HCT116 (cell line): ENCODE measurements around the gene PLBD2. TPM values are rescaled to one million over a fixed set of nuclear protein-coding genes. Genes with fewer than 3 reads are reported as not detected.

Source experiments
- ATAC-seq: fragments of 200-7000 bp; cut with Tn5 transposase; 2 replicates; pipeline ENCODE4 v1.9.1; 2020; ENCODE audit warnings: mild to moderate bottlenecking, moderate library complexity
- BruUV-seq: library from RNA; stranded (reverse); fragments of 400-500 nt; replicated peaks from 2 replicates; lab custom pipeline; 2021; lab: Mats Ljungman, UMichigan
- CTCF ChIA-PET: fragments of 300-600 bp; sonication (Branson Sonifier 250); formaldehyde crosslinking; loops from one replicate; lab custom pipeline; 2021; ENCODE audit warnings: antibody characterized with exemption; lab: Charles Lee
- POLR2A ChIA-PET: fragments of 300-600, 350-600 bp; sonication (Branson Sonifier 250); formaldehyde crosslinking; loops from one replicate; lab custom pipeline; 2021; ENCODE audit warnings: antibody characterized with exemption; lab: Charles Lee
- RAD21 ChIA-PET, 2 experiments: fragments of 300-600 bp; sonication (Branson Sonifier 250); formaldehyde crosslinking; loops; one replicate each; lab custom pipeline; 2023; ENCODE audit warnings: low total read pairs in 2 of 2; ENCODE audit not compliant: uncharacterized antibody in 2 of 2, unreplicated experiment in 2 of 2, low non-redundant PET in 1 of 2; lab: Charles Lee
- DNase-seq: peaks from one replicate; pipeline ENCODE4 v3.0.0-alpha.2; 2010; ENCODE audit warnings: low read depth, low spot score
- H2AFZ ChIP-seq: fragments of 200-600 bp; shearing (Covaris generic), sonication (generic); 2 replicates; pipeline ENCODE4 v1.6.1; 2017; ENCODE audit warnings: low read depth, mixed run types, mixed read lengths, antibody characterized with exemption, low read length; ENCODE audit not compliant: poor library complexity, severe bottlenecking
- H3K27ac ChIP-seq: 2 replicates; pipeline ENCODE4 v1.5.1; 2012; ENCODE audit warnings: low read depth, low read length
- H3K27me3 ChIP-seq: fragments of 200-600 bp; sonication (generic); 2 replicates; pipeline ENCODE4 v1.6.1; 2016; ENCODE audit warnings: mixed run types, low read length, mixed read lengths; ENCODE audit not compliant: insufficient read depth
- H3K36me3 ChIP-seq, 2 experiments: fragments of 200-500 bp in 1 of 2; fragments of 200-600 bp in 1 of 2; sonication (Bioruptor generic) in 1 of 2; sonication (generic) in 1 of 2; 2 replicates each; pipeline versions ENCODE4 v1.5.1 to v1.6.1; 2014 to 2016; ENCODE audit warnings: low read length in 2 of 2, inconsistent platforms in 1 of 2, mixed read lengths in 1 of 2, mixed run types in 1 of 2; ENCODE audit not compliant: insufficient read depth in 2 of 2, control insufficient read depth in 1 of 2
- H3K4me1 ChIP-seq, 2 experiments: fragments of 200-600 bp in 1 of 2; sonication (generic) in 1 of 2; 2 replicates each; pipeline versions ENCODE4 v1.5.1 to v1.6.1; 2012 to 2017; ENCODE audit warnings: low read length in 2 of 2, inconsistent platforms in 1 of 2, mild to moderate bottlenecking in 1 of 2, mixed read lengths in 1 of 2, mixed run types in 1 of 2, moderate library complexity in 1 of 2; ENCODE audit not compliant: insufficient read depth in 2 of 2, control insufficient read depth in 1 of 2
- H3K4me2 ChIP-seq: fragments of 200-600 bp; sonication (generic); 2 replicates; pipeline ENCODE4 v1.6.1; 2017; ENCODE audit warnings: mixed run types, low read length, mixed read lengths
- H3K4me3 ChIP-seq, 2 experiments: fragments of 200-600 bp in 1 of 2; sonication (generic) in 1 of 2; replicated peaks in 1 of 2; 2 replicates each; pipeline ENCODE4 v1.5.1; 2011 to 2016; ENCODE audit warnings: low read length in 2 of 2, control low read depth in 1 of 2, low read depth in 1 of 2, mild to moderate bottlenecking in 1 of 2, mixed read lengths in 1 of 2, mixed run types in 1 of 2
- H3K79me2 ChIP-seq: fragments of 200-600 bp; sonication (generic); 2 replicates; pipeline ENCODE4 v1.6.1; 2017; ENCODE audit warnings: mild to moderate bottlenecking, mixed run types, low read length, moderate library complexity, mixed read lengths; ENCODE audit not compliant: insufficient read depth
- H3K9ac ChIP-seq: fragments of 200-600 bp; sonication (generic); 2 replicates; pipeline ENCODE4 v1.6.1; 2016; ENCODE audit warnings: low read length, mixed read lengths
- H3K9me2 ChIP-seq: fragments of 200-600 bp; sonication (generic), shearing (Covaris generic); 2 replicates; pipeline ENCODE4 v1.6.1; 2017; ENCODE audit warnings: mixed run types, mild to moderate bottlenecking, moderate library complexity; ENCODE audit not compliant: insufficient read depth
- H3K9me3 ChIP-seq, 2 experiments: fragments of 200-500 bp in 1 of 2; fragments of 200-600 bp in 1 of 2; sonication (Bioruptor generic) in 1 of 2; sonication (generic) in 1 of 2; 2 replicates each; pipeline ENCODE4 v1.6.1; 2014 to 2017; ENCODE audit warnings: low read length in 2 of 2, mixed read lengths in 2 of 2, inconsistent platforms in 1 of 2, low read depth in 1 of 2, mild to moderate bottlenecking in 1 of 2, mixed run types in 1 of 2, moderate library complexity in 1 of 2; ENCODE audit not compliant: control insufficient read depth in 1 of 2, insufficient read depth in 1 of 2
- H4K20me1 ChIP-seq: fragments of 200-600 bp; sonication (generic), shearing (Covaris generic); 2 replicates; pipeline ENCODE4 v1.6.1; 2017; ENCODE audit warnings: mixed run types, mild to moderate bottlenecking, moderate library complexity; ENCODE audit not compliant: insufficient read depth
- CBX3 ChIP-seq: IDR thresholded peaks from 2 replicates; pipeline ENCODE4 v1.6.1; 2012; ENCODE audit warnings: low read depth
- CEBPB ChIP-seq: IDR thresholded peaks from 2 replicates; pipeline ENCODE4 v1.6.1; 2012; ENCODE audit warnings: low read depth
- EGR1 ChIP-seq: IDR thresholded peaks from 2 replicates; pipeline ENCODE4 v1.6.1; 2012; ENCODE audit warnings: low read depth
- ELF1 ChIP-seq: IDR thresholded peaks from 2 replicates; pipeline ENCODE4 v1.6.1; 2012; ENCODE audit warnings: low read depth, borderline replicate concordance
- EZH2phosphoT487 ChIP-seq: fragments of 200-600 bp; IDR thresholded peaks from 2 replicates; pipeline ENCODE4 v1.6.1; 2018; ENCODE audit warnings: antibody characterized with exemption, borderline replicate concordance
- FOSL1 ChIP-seq: IDR thresholded peaks from 2 replicates; pipeline ENCODE4 v1.6.1; 2012; ENCODE audit warnings: low read depth
- JUND ChIP-seq: IDR thresholded peaks from 2 replicates; pipeline ENCODE4 v1.6.1; 2012
- POLR2AphosphoS5 ChIP-seq: IDR thresholded peaks from 2 replicates; pipeline ENCODE4 v1.6.1; 2011; ENCODE audit warnings: mild to moderate bottlenecking, low read depth, low read length, moderate library complexity
- SIN3A ChIP-seq: IDR thresholded peaks from 2 replicates; pipeline ENCODE4 v1.6.1; 2012; ENCODE audit warnings: low read depth
- SP1 ChIP-seq: IDR thresholded peaks from 2 replicates; pipeline ENCODE4 v1.6.1; 2012; ENCODE audit warnings: low read depth
- SRF ChIP-seq: IDR thresholded peaks from 2 replicates; pipeline ENCODE4 v1.6.1; 2012; ENCODE audit warnings: low read depth
- YY1 ChIP-seq: IDR thresholded peaks from 2 replicates; pipeline ENCODE4 v1.6.1; 2011; ENCODE audit warnings: low read length, low read depth, moderate library complexity, mild to moderate bottlenecking; ENCODE audit not compliant: insufficient replicate concordance; ENCODE audit errors: extremely low read depth
- ZFX ChIP-seq: fragments of 450-650 bp; IDR thresholded peaks from 2 replicates; pipeline ENCODE4 v1.6.1; 2017
- ZNF274 ChIP-seq: fragments of 200-500 bp; sonication (Bioruptor generic); IDR thresholded peaks from 2 replicates; pipeline ENCODE4 v1.6.1; 2014; ENCODE audit warnings: mild to moderate bottlenecking, low read depth, low read length, inconsistent platforms
- intact Hi-C: fragments of 100-400 bp; cut with micrococcal nuclease; formaldehyde crosslinking; loops from 2 replicates; pipeline ENCODE4 v1.10.0; 2022
- total RNA-seq: library from RNA; stranded (reverse); gene quantifications from one replicate; pipeline ENCODE4 v1.2.1, GENCODE V29; 2021; ENCODE audit not compliant: unreplicated experiment
- TF ChIP-seq, protein P1 (sequence below): IDR thresholded peaks from 2 replicates; pipeline ENCODE4 v1.6.1; 2012; ENCODE audit warnings: low read depth
- TF ChIP-seq, protein P2 (sequence below), 3 experiments: fragments of 200-600 bp in 1 of 3; sonication (generic) in 1 of 3; IDR thresholded peaks in 2 of 3; conservative IDR thresholded peaks in 1 of 3; 2 replicates each; pipeline ENCODE4 v1.5.1; 2012 to 2017; ENCODE audit warnings: low read depth in 2 of 3, low read length in 2 of 3, antibody characterized with exemption in 1 of 3, borderline replicate concordance in 1 of 3, control low read depth in 1 of 3, mild to moderate bottlenecking in 1 of 3, mixed read lengths in 1 of 3, mixed run types in 1 of 3, moderate library complexity in 1 of 3; ENCODE audit not compliant: insufficient read depth in 1 of 3
- TF ChIP-seq, protein P3 (sequence below): IDR thresholded peaks from 2 replicates; pipeline ENCODE4 v1.6.1; 2012
- TF ChIP-seq, protein P4 (sequence below): IDR thresholded peaks from 2 replicates; pipeline ENCODE4 v1.6.1; 2011; ENCODE audit warnings: mild to moderate bottlenecking, low read length, moderate library complexity; ENCODE audit not compliant: insufficient replicate concordance; ENCODE audit errors: extremely low read depth
- TF ChIP-seq, protein P5 (sequence below): IDR thresholded peaks from 2 replicates; pipeline ENCODE4 v1.6.1; 2012

The PLBD2 gene
- total RNA-seq, 1 experiment from 2014 or later = 45.0 TPM

DNA sequence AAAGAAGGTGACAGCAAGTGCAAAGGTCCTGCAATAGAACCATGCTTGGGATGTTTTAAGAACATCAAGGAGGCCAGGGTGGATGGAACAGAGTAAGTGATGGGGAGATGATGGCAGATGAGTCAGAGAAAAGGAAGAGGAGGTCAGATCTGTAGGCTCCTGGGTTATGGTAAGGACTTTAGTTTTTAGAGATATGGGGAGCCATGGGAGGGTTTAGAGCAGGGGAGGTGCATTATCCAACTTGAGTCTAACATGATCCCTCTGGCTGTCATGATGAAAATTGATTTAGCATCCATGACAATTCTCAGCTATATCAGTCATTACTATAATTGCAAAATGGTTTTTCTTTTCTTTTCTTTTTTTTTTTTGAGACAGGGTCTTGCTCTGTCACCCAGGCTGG lies 7.3 kb upstream of the PLBD2 start:
- no peaks in the 10 kb centered on the region for H3K4me1 ChIP-seq
- H3K4me2 ChIP-seq = no peak overlapping the region
- ATAC-seq = no peak
- DNase-seq = no peak
- no peak overlapping the region for H3K4me3 ChIP-seq
- H3K27ac ChIP-seq = no peak overlapping the region
- BruUV-seq = no TSS peak
- ChIA-PET CTCF (interaction anchor here (0.6 kb wide), 1 partner anchor 20 kb away, joined by 3 read pairs; no protein-coding TSS in a partner anchor), POLR2A (interaction anchor here (1.2 kb wide), 1 partner anchor 16 kb away, joined by 3 read pairs; the partner anchor contains the start of gene SLC8B1), RAD21 (no interaction called here)
- intact Hi-C loops = no loop called here
- no peak for TF ChIP-seq ZNF274
- no peak for TF ChIP-seq SRF
- no peak for TF ChIP-seq ZFX
- TF ChIP-seq, protein P1, sequence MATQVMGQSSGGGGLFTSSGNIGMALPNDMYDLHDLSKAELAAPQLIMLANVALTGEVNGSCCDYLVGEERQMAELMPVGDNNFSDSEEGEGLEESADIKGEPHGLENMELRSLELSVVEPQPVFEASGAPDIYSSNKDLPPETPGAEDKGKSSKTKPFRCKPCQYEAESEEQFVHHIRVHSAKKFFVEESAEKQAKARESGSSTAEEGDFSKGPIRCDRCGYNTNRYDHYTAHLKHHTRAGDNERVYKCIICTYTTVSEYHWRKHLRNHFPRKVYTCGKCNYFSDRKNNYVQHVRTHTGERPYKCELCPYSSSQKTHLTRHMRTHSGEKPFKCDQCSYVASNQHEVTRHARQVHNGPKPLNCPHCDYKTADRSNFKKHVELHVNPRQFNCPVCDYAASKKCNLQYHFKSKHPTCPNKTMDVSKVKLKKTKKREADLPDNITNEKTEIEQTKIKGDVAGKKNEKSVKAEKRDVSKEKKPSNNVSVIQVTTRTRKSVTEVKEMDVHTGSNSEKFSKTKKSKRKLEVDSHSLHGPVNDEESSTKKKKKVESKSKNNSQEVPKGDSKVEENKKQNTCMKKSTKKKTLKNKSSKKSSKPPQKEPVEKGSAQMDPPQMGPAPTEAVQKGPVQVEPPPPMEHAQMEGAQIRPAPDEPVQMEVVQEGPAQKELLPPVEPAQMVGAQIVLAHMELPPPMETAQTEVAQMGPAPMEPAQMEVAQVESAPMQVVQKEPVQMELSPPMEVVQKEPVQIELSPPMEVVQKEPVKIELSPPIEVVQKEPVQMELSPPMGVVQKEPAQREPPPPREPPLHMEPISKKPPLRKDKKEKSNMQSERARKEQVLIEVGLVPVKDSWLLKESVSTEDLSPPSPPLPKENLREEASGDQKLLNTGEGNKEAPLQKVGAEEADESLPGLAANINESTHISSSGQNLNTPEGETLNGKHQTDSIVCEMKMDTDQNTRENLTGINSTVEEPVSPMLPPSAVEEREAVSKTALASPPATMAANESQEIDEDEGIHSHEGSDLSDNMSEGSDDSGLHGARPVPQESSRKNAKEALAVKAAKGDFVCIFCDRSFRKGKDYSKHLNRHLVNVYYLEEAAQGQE = no peak
- no peak for TF ChIP-seq CBX3
- no peak for TF ChIP-seq SIN3A
- TF ChIP-seq ELF1 = no peak
- TF ChIP-seq, protein P2, sequence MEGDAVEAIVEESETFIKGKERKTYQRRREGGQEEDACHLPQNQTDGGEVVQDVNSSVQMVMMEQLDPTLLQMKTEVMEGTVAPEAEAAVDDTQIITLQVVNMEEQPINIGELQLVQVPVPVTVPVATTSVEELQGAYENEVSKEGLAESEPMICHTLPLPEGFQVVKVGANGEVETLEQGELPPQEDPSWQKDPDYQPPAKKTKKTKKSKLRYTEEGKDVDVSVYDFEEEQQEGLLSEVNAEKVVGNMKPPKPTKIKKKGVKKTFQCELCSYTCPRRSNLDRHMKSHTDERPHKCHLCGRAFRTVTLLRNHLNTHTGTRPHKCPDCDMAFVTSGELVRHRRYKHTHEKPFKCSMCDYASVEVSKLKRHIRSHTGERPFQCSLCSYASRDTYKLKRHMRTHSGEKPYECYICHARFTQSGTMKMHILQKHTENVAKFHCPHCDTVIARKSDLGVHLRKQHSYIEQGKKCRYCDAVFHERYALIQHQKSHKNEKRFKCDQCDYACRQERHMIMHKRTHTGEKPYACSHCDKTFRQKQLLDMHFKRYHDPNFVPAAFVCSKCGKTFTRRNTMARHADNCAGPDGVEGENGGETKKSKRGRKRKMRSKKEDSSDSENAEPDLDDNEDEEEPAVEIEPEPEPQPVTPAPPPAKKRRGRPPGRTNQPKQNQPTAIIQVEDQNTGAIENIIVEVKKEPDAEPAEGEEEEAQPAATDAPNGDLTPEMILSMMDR (IDR thresholded peaks at IDR 0.05 in 2 of 3, conservative IDR thresholded peaks at IDR 0.05 in 1 of 3; ENCODE audit: borderline replicate concordance in 1 of 3, insufficient read depth in 1 of 3, low read depth in 2 of 3, low read length in 2 of 3) = no peak
- TF ChIP-seq YY1 = no peak
- TF ChIP-seq EZH2phosphoT487 = no peak
- no peak for TF ChIP-seq EGR1
- TF ChIP-seq, protein P3, sequence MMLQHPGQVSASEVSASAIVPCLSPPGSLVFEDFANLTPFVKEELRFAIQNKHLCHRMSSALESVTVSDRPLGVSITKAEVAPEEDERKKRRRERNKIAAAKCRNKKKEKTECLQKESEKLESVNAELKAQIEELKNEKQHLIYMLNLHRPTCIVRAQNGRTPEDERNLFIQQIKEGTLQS = no peak
- TF ChIP-seq, protein P4, sequence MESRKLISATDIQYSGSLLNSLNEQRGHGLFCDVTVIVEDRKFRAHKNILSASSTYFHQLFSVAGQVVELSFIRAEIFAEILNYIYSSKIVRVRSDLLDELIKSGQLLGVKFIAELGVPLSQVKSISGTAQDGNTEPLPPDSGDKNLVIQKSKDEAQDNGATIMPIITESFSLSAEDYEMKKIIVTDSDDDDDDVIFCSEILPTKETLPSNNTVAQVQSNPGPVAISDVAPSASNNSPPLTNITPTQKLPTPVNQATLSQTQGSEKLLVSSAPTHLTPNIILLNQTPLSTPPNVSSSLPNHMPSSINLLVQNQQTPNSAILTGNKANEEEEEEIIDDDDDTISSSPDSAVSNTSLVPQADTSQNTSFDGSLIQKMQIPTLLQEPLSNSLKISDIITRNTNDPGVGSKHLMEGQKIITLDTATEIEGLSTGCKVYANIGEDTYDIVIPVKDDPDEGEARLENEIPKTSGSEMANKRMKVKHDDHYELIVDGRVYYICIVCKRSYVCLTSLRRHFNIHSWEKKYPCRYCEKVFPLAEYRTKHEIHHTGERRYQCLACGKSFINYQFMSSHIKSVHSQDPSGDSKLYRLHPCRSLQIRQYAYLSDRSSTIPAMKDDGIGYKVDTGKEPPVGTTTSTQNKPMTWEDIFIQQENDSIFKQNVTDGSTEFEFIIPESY = no peak
- no peak for TF ChIP-seq CEBPB
- TF ChIP-seq, protein P5, sequence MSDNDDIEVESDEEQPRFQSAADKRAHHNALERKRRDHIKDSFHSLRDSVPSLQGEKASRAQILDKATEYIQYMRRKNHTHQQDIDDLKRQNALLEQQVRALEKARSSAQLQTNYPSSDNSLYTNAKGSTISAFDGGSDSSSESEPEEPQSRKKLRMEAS = no peak
- no peak for TF ChIP-seq SP1
- TF ChIP-seq POLR2AphosphoS5 = no peak
- TF ChIP-seq FOSL1 = no peak
- TF ChIP-seq JUND = no peak
- H3K79me2 ChIP-seq = no peaks in the 10 kb centered on the region
- no peaks in the 10 kb centered on the region for H3K9me3 ChIP-seq
- no peaks in the 10 kb centered on the region for H3K27me3 ChIP-seq
- H3K36me3 ChIP-seq = no peaks in the 10 kb centered on the region
- no peak overlapping the region for H3K9ac ChIP-seq
- no peak overlapping the region for H2AFZ ChIP-seq
- H3K9me2 ChIP-seq = no peaks in the 10 kb centered on the region
- H4K20me1 ChIP-seq = no peaks in the 10 kb centered on the region
